Activated CD8-positive, alpha-beta T cell treated with anti-CD3 and anti-CD28 coated beads for 36 hours (primary cell): ENCODE results near the gene CMC2. TPM values are rescaled to one million over a fixed set of nuclear protein-coding genes. Genes with fewer than 3 reads are reported as not detected.

Experiments used
- ATAC-seq: fragments of 200-7000 bp; cut with Tn5 transposase; one replicate; pipeline ENCODE4 v1.10.0; 2021; ENCODE audit warnings: mild to moderate bottlenecking, moderate library complexity
- CTCF ChIA-PET: fragments of 350-600 bp; sonication (Branson Sonifier 250); formaldehyde crosslinking; loops from one replicate; lab custom pipeline; 2021; ENCODE audit warnings: antibody characterized with exemption; lab: Charles Lee
- POLR2A ChIA-PET: fragments of 350-600 bp; sonication (Branson Sonifier 250); formaldehyde crosslinking; loops from one replicate; lab custom pipeline; 2021; ENCODE audit warnings: antibody characterized with exemption; lab: Charles Lee
- DNase-seq: peaks from one replicate; pipeline ENCODE4 v3.0.0-alpha.2; 2020
- H3K27ac Mint-ChIP-seq: one replicate; pipeline ENCODE4 v1.8.0; 2021; ENCODE audit warnings: mild to moderate bottlenecking, mixed read lengths
- H3K27me3 Mint-ChIP-seq: one replicate; pipeline ENCODE4 v1.8.0; 2021; ENCODE audit warnings: mixed read lengths
- H3K36me3 Mint-ChIP-seq: one replicate; pipeline ENCODE4 v1.8.0; 2021; ENCODE audit warnings: low read depth, mixed read lengths
- H3K4me1 Mint-ChIP-seq: one replicate; pipeline ENCODE4 v1.8.0; 2021; ENCODE audit warnings: low read depth, mixed read lengths
- H3K4me3 Mint-ChIP-seq: one replicate; pipeline ENCODE4 v1.8.0; 2021; ENCODE audit warnings: mild to moderate bottlenecking, moderate library complexity, mixed read lengths
- H3K9me3 Mint-ChIP-seq: one replicate; pipeline ENCODE4 v1.8.0; 2021; ENCODE audit warnings: mixed read lengths
- CTCF ChIP-seq: fragments of 200-600 bp; IDR thresholded peaks from one replicate; pipeline ENCODE4 v1.8.0; 2022; ENCODE audit warnings: antibody characterized with exemption, mild to moderate bottlenecking
- intact Hi-C: fragments of 100-400 bp; cut with micrococcal nuclease; formaldehyde crosslinking; loops from one replicate; pipeline ENCODE4 v1.10.0; 2022
- total RNA-seq, 2 experiments: library from RNA; stranded (reverse); gene quantifications; one replicate each; pipeline ENCODE4 v1.2.3, GENCODE V29; 2021

Gene CMC2
- total RNA-seq, 2 experiments from 2014 or later: 105 to 106 TPM

GRCh38 chr16:80931801-80932707, 74.6 kb downstream of the CMC2 start:
- peak; percentile 68 for ATAC-seq
- Mint-ChIP-seq H3K9me3 (no peaks in the 10 kb centered on the region), H3K4me1 (peaks cover 5% of the 10 kb centered on the region), H3K27me3 (peaks cover 42% of the 10 kb centered on the region), H3K4me3 (peak overlapping the region; percentile 45), H3K36me3 (no peaks in the 10 kb centered on the region), H3K27ac (no peak overlapping the region)
- peak; percentile 30 for DNase-seq
- intact Hi-C loops: no loop called here
- ChIA-PET CTCF (interaction anchor here (0.5 to 2.4 kb wide), 2 partner anchors 8 to 1368 kb away, joined by 3 to 15 read pairs; no protein-coding TSS in a partner anchor), POLR2A (interaction anchor here (0.9 kb wide), 1 partner anchor 71 kb away, joined by 3 read pairs; no protein-coding TSS in a partner anchor)
- TF ChIP-seq CTCF: no peak

GRCh38 chr16:80924372-80924978, 82.2 kb downstream of the CMC2 start:
- DNase-seq: peak; percentile 81
- intact Hi-C loops: no loop called here
- peak; percentile 64 for TF ChIP-seq CTCF
- Mint-ChIP-seq H3K27ac (no peak overlapping the region), H3K9me3 (no peaks in the 10 kb centered on the region), H3K4me3 (no peak overlapping the region), H3K36me3 (no peaks in the 10 kb centered on the region), H3K27me3 (peaks cover 7% of the 10 kb centered on the region), H3K4me1 (peaks cover 6% of the 10 kb centered on the region)
- POLR2A ChIA-PET: no interaction called here
- ATAC-seq: peak; percentile 83
- CTCF ChIA-PET: interaction anchor here (0.6 to 2.4 kb wide), 19 partner anchors 9 to 269 kb away, joined by 3 to 15 read pairs (median 3); partner anchors contain the start of gene ATMIN

- peaks cover 6% of the 10 kb centered on the region for H3K4me1 Mint-ChIP-seq
- TF ChIP-seq CTCF: no peak
- no peaks in the 10 kb centered on the region for H3K9me3 Mint-ChIP-seq
- H3K27me3 Mint-ChIP-seq: peaks cover 3% of the 10 kb centered on the region
- H3K4me3 Mint-ChIP-seq: no peak overlapping the region
- H3K27ac Mint-ChIP-seq: no peak overlapping the region
- intact Hi-C loops: no loop called here
- POLR2A ChIA-PET: no interaction called here
- no peak for ATAC-seq
- CTCF ChIA-PET: interaction anchor here (0.9 to 2.4 kb wide), 6 partner anchors 10 to 113 kb away, joined by 3 to 15 read pairs (median 4); partner anchors contain the start of gene ATMIN
- no peaks in the 10 kb centered on the region for H3K36me3 Mint-ChIP-seq
- DNase-seq: no peak
Measured at GRCh38 chr16:80923356-80923755, 83.3 kb downstream of the CMC2 start.

Other genes with a start within 250 kb of the CMC2 start
- 10 to 100 TPM; 10.4 to 11.4 TPM for gene CDYL2, start 202.3 kb downstream of the CMC2 start, total RNA-seq
- gene CENPN, start 329 bp upstream of the CMC2 start, total RNA-seq: 10 to 100 TPM; 51.7 to 54.8 TPM
- gene ATMIN, start 29.0 kb upstream of the CMC2 start, total RNA-seq: 10 to 100 TPM; 17.9 to 19.7 TPM
- under 1 TPM; 0.59 to 0.60 TPM for gene C16orf46, start 70.4 kb upstream of the CMC2 start, total RNA-seq
- gene GCSH, start 89.5 kb upstream of the CMC2 start, total RNA-seq: 10 to 100 TPM; 21.0 to 25.3 TPM
- not detected for gene BCO1, start 231.8 kb upstream of the CMC2 start, total RNA-seq